Rectal smooth muscle tissue (tissue), 1 donor: Measurements from ENCODE around the gene C11orf68.

ENCODE experiments used
- H3K27ac ChIP-seq: one replicate; pipeline ENCODE4 v1.7.0; 2013; ENCODE audit warnings: low read depth, low read length, inconsistent platforms
- H3K27me3 ChIP-seq: one replicate; pipeline ENCODE4 v1.7.0; 2013; ENCODE audit warnings: low read length; ENCODE audit not compliant: control insufficient read depth, insufficient read depth
- H3K36me3 ChIP-seq: one replicate; pipeline ENCODE4 v1.7.0; 2013; ENCODE audit warnings: low read length; ENCODE audit not compliant: control insufficient read depth, insufficient read depth
- H3K4me1 ChIP-seq: one replicate; pipeline ENCODE4 v1.7.0; 2013; ENCODE audit warnings: low read length; ENCODE audit not compliant: control insufficient read depth, insufficient read depth
- H3K4me3 ChIP-seq: one replicate; pipeline ENCODE4 v1.7.0; 2013; ENCODE audit warnings: low read length
- H3K9ac ChIP-seq: one replicate; pipeline ENCODE4 v1.7.0; 2013; ENCODE audit warnings: low read length

The C11orf68 gene

DNA sequence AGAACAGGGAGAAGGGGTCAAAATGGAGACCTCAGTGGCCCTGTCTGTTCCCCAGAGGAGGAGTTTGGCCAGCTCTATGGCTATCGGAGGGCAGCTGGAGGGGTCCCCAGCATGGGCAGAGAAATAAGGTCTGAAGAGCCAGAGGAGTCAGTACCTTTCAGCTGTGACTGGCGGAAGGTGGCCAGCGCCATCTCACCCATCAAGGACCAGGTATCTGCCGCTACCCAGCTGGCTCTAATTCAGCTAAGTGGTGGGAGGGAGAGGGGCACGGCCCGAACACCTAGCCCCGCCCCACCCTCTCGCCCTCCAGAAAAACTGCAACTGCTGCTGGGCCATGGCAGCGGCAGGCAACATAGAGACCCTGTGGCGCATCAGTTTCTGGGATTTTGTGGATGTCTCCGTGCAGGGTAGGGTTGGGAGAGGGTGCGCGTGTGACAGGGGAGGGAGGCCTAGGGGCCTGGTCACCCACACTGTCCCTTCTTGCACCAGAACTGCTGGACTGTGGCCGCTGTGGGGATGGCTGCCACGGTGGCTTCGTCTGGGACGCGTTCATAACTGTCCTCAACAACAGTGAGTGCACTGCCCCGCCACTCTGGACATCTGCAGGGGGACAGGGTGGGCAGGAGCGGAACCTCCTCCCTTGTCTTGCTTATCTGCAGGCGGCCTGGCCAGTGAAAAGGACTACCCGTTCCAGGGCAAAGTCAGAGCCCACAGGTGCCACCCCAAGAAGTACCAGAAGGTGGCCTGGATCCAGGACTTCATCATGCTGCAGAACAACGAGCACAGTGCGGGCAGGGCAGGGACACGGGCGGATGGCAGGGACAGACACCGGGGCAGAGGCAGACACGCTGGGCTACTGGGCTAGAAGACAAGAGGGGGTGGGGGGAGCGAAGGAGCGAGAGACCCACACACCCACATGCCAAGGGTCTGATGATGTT lies 36.5 kb downstream of the C11orf68 start:
- peaks cover 1% of the 10 kb centered on the region for H3K4me1 ChIP-seq
- H3K9ac ChIP-seq: no peak overlapping the region
- no peak overlapping the region for H3K27ac ChIP-seq
- H3K27me3 ChIP-seq: no peaks in the 10 kb centered on the region
- no peak overlapping the region for H3K4me3 ChIP-seq
- H3K36me3 ChIP-seq: peaks cover 21% of the 10 kb centered on the region

DNA sequence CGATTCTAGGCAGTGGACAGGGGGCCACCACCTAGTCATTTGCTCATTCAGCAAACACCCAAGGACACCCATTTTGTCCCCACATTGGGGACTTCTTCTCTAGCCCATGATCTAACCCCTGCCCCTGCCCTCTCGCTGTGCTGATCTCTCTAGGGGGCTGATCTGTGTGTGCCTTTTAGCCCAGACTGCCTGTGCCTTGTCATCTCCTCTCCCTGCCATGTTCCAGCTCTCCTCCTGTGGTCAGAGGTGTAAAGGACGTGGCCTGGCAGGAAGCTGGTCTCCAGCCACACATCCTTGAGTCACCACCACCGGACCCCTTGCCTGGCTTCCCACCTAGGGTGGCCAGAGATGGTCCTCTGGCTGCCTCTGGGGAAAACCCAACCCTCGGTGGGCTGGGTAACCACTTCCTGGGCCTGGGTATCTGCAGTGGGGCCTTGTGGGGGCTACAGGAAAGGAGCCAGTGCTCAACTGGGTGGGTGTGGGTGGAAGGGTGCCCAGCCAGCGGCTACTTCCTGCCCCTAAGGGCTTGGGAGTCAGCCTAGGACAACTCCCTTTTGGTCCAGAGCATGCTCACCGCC lies 37.9 kb downstream of the C11orf68 start:
- Histone ChIP-seq H3K9ac (no peak overlapping the region), H3K36me3 (peaks cover 17% of the 10 kb centered on the region), H3K4me1 (no peaks in the 10 kb centered on the region), H3K27me3 (no peaks in the 10 kb centered on the region), H3K27ac (no peak overlapping the region), H3K4me3 (no peak overlapping the region)

DNA sequence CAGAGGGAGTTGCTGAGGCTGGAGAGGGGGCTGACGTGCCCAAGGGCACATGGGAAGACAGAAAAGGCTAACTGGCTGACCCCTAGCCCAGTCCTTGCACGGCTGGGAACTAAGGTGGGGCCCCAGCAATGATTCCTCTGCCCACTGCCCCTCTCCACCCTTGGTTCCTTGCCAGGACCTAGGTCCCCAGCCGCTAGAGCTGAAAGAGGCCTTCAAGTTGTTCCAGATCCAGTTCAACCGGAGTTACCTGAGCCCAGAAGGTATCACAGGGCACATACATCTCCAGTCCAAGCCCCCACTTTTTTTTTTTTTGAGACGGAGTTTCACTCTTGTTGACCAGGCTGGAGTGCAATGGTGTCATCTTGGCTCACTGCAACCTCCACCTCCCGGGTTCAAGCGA lies 38.8 kb downstream of the C11orf68 start:
- Histone ChIP-seq H3K27me3 (no peaks in the 10 kb centered on the region), H3K27ac (no peak overlapping the region), H3K4me3 (no peak overlapping the region), H3K9ac (no peak overlapping the region), H3K4me1 (no peaks in the 10 kb centered on the region), H3K36me3 (peaks cover 14% of the 10 kb centered on the region)

- H3K27ac ChIP-seq: no peak within 1 kb of the TSS
- no peaks in the 10 kb centered on the region for H3K27me3 ChIP-seq
- no peaks in the 10 kb centered on the region for H3K4me1 ChIP-seq
- H3K4me3 ChIP-seq: no peak within 1 kb of the TSS
- peaks cover 14% of the 10 kb centered on the region for H3K36me3 ChIP-seq
- H3K9ac ChIP-seq: no peak within 1 kb of the TSS
Observed at GRCh38 chr11:65879617-65880016, 39.2 kb downstream of the C11orf68 start, which contains the start of gene CTSW. TSS of gene CTSW (plus strand) at chr11:65879837. CDS start at chr11:65879855, 18 bp downstream.

- peak overlapping the region; percentile 93 for H3K27ac ChIP-seq
- H3K4me3 ChIP-seq: peak overlapping the region; percentile 89
- peak overlapping the region; percentile 80 for H3K9ac ChIP-seq
- H3K36me3 ChIP-seq: peaks cover 5% of the 10 kb centered on the region
- H3K27me3 ChIP-seq: no peaks in the 10 kb centered on the region
- H3K4me1 ChIP-seq: peaks cover 8% of the 10 kb centered on the region
Observed at GRCh38 chr11:65873318-65874156, 45.3 kb downstream of the C11orf68 start.

DNA sequence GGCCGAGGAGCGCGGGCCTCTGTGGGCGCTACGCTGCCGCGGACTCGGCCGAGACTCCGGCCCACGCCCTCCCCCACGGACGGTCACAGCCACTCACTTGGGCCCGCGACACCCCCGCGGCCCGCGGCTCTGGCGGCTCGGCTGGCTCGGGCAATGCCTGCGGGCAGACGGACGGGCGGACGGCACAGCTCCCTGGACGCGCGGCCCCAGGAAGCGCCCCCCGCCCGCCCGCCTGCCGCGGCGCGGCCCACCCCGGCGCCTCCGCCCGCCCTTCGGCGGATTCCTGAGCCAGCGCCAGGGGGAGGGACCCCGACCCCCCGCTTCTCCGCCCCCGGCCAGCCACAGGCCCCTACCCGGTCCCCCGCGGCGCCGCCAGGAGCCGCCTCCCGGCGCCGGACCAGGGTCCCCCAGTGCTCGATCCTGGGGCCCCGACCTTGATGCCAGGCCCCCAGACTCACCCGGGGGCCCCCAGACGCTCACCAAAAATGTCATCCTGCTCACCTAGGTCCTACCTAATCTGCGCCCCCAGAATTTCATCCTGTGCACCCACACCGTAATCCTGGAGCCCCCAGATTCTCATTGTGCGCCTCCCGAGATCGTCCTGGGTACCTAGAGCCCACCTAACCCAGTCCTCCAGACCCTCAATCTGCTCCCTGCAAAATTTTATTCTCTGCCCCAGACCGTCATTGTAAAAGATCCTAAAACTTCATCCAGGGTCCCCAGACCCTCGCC lies 46.1 kb downstream of the C11orf68 start, which contains the start of gene EFEMP2:
EFEMP2 (minus strand) TSS at position 215 of the 732 bp plus-strand sequence. CDS start 446 bp downstream, outside the sequence.
- Histone ChIP-seq H3K4me3 (peak within 1 kb of the TSS; percentile 89), H3K9ac (peak within 1 kb of the TSS; percentile 80), H3K27ac (peak within 1 kb of the TSS; percentile 93), H3K4me1 (peaks cover 8% of the 10 kb centered on the region), H3K27me3 (no peaks in the 10 kb centered on the region), H3K36me3 (peaks cover 5% of the 10 kb centered on the region)

- no peaks in the 10 kb centered on the region for H3K27me3 ChIP-seq
- peak overlapping the region; percentile 39 for H3K9ac ChIP-seq
- H3K36me3 ChIP-seq: peaks cover 5% of the 10 kb centered on the region
- H3K4me1 ChIP-seq: peaks cover 8% of the 10 kb centered on the region
- H3K27ac ChIP-seq: peak overlapping the region; percentile 93
- H3K4me3 ChIP-seq: peak overlapping the region; percentile 68
Observed at GRCh38 chr11:65871811-65872548, 46.9 kb downstream of the C11orf68 start.

GRCh38 chr11:65870706-65871681 lies 47.9 kb downstream of the C11orf68 start:
- Histone ChIP-seq H3K27me3 (no peaks in the 10 kb centered on the region), H3K9ac (no peak overlapping the region), H3K27ac (peak overlapping the region; percentile 93), H3K4me1 (peaks cover 8% of the 10 kb centered on the region), H3K36me3 (peaks cover 5% of the 10 kb centered on the region), H3K4me3 (peak overlapping the region; percentile 68)

DNA sequence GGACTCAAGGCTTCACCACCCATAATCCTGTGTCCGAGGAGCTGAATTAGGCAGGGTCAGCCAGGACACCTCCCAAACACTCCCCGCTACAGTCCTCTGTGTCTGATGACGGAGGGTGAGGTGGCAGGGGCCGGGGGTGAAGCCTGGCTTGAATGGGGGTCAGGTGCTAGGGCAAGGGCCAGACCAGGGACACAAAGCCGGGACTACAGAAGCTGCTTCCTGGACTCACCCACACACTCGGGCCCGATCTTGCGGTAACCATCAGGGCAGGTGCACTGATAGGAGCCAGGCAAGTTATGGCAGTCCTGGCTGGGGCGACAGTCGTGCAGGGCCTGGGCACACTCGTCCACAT lies 48.6 kb downstream of the C11orf68 start:
- peaks cover 8% of the 10 kb centered on the region for H3K4me1 ChIP-seq
- H3K9ac ChIP-seq: no peak overlapping the region
- no peak overlapping the region for H3K4me3 ChIP-seq
- H3K27me3 ChIP-seq: no peaks in the 10 kb centered on the region
- H3K27ac ChIP-seq: peak overlapping the region; percentile 24
- H3K36me3 ChIP-seq: peaks cover 7% of the 10 kb centered on the region

DNA sequence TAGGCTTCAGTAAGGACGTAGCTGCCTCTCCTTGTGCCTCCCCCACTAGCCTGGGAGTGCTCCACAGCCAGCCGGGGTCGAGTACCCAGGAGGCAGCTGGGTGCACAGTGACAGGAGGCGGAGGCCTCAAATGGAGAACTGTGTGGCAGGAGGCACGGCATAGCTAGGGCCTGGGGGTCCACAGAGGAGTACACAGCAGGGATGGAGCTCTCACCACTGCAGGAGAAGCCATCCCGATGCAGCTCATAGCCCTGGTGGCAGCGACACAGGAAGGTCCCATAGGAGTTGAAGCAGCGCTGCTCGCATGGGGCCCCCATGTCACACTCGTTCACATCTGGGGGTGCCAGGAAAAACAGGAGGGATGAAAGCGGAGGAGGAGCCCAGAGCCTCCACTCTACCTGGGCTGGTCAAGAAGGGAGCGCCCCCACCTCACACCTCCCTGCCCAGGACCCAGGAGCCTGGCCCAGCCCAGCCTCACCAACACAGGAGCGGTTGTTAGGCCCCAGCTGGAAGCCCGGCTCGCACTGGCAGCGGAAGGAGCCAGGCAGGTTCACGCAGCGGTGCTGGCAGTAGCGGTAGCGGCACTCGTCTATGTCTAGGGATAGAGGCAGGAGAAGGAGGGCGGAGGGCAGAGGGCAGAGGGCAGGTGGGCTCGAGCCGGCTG lies 49.1 kb downstream of the C11orf68 start:
- Histone ChIP-seq H3K27me3 (no peaks in the 10 kb centered on the region), H3K36me3 (peaks cover 9% of the 10 kb centered on the region), H3K27ac (no peak overlapping the region), H3K9ac (no peak overlapping the region), H3K4me3 (no peak overlapping the region), H3K4me1 (peaks cover 8% of the 10 kb centered on the region)
